C4-2B (cell line): ENCODE results near the gene ZNF174.

Experiments
- H3K27ac ChIP-seq: fragments of 450-650 bp; 2 replicates; pipeline ENCODE4 v1.5.1; 2017
- ZFX ChIP-seq: fragments of 450-650 bp; IDR thresholded peaks from 2 replicates; pipeline ENCODE4 v1.6.1; 2017
- TF ChIP-seq, protein P1 (sequence below): fragments of 450-650 bp; conservative IDR thresholded peaks from 2 replicates; pipeline ENCODE4 v1.5.1; 2017; ENCODE audit warnings: mild to moderate bottlenecking

ZNF174 gene

DNA sequence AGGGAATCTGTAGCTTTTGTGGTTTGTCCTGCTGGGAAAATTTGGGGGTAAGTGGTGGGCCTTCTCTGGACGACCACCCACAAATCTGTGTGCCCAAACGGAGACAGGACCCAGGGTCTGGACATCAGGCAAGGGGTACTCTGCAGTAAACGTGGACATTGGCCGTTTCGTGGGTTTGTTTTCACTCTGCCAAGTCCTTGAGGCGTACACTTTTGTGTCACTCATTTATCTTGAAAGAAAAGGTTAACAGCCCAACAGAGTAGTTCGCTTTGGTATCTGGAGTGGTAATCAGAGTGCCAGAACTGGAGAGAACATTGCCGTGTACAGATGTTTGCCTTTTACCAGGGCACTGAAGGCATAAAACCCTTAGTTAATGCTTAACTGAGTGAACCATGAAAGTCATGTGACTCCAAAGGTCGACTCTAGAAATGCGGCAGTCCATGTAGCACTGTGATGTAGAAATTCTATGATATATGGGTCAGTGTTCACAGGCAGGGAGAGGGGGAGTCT is 57.9 kb downstream of the ZNF174 start:
- peak overlapping the region; percentile 89 for H3K27ac ChIP-seq
- no peak for TF ChIP-seq ZFX
- TF ChIP-seq, protein P1, sequence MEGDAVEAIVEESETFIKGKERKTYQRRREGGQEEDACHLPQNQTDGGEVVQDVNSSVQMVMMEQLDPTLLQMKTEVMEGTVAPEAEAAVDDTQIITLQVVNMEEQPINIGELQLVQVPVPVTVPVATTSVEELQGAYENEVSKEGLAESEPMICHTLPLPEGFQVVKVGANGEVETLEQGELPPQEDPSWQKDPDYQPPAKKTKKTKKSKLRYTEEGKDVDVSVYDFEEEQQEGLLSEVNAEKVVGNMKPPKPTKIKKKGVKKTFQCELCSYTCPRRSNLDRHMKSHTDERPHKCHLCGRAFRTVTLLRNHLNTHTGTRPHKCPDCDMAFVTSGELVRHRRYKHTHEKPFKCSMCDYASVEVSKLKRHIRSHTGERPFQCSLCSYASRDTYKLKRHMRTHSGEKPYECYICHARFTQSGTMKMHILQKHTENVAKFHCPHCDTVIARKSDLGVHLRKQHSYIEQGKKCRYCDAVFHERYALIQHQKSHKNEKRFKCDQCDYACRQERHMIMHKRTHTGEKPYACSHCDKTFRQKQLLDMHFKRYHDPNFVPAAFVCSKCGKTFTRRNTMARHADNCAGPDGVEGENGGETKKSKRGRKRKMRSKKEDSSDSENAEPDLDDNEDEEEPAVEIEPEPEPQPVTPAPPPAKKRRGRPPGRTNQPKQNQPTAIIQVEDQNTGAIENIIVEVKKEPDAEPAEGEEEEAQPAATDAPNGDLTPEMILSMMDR, result no peak
